Measurements from ENCODE around the gene AP2A1. TPM values are rescaled to one million over a fixed set of nuclear protein-coding genes. Genes with fewer than 3 reads are reported as not detected.

The AP2A1 gene
- total and polyA plus RNA-seq, 9 of the 15 experiments (the other 6 are each of a cell fraction or from before 2014, with no cell fraction given) = 0.55 to 150 (median 31.9) TPM

- TF ChIP-seq ARID3A (IDR thresholded peaks at IDR 0.05; ENCODE audit: borderline replicate concordance, low read depth, low read length) = no peak
- no peak for TF ChIP-seq DPF2 (IDR thresholded peaks at IDR 0.05)
- no peak for TF ChIP-seq E2F3 (CRISPR knock-in tag; IDR thresholded peaks at IDR 0.05)
- no peak for TF ChIP-seq HIVEP1 (CRISPR knock-in tag; IDR thresholded peaks at IDR 0.05)
- no peak for TF ChIP-seq HDAC3 (IDR thresholded peaks at IDR 0.05; ENCODE audit: borderline replicate concordance, partially characterized antibody)
- TF ChIP-seq MGA (IDR thresholded peaks at IDR 0.05) = peak; percentile 98
- TF ChIP-seq BCLAF1 (IDR thresholded peaks at IDR 0.05; ENCODE audit: borderline replicate concordance in 1 of 2, control insufficient read depth in 1 of 2, low read depth in 2 of 2, low read length in 1 of 2) = no peak
- peak; percentile 30 for TF ChIP-seq CCNT2 (IDR thresholded peaks at IDR 0.05; ENCODE audit: borderline replicate concordance, extremely low read depth, insufficient read length, low read depth, low read length)
- no peak for TF ChIP-seq ARID1B (IDR thresholded peaks at IDR 0.05)
- TF ChIP-seq TARDBP (IDR thresholded peaks at IDR 0.05) = no peak; the same call in 1 of the 2 replicates
- TF ChIP-seq POLR2A (conservative IDR thresholded peaks at IDR 0.05) = peak; percentile 67
Measured at GRCh38 chr19:49746206-49746958, 20.4 kb upstream of the AP2A1 start (continued).
